GM23338 (cell line): ENCODE results near the gene SPECC1L. TPM values are rescaled to one million over a fixed set of nuclear protein-coding genes. Genes with fewer than 3 reads are reported as not detected.

ENCODE experiments used
- ATAC-seq: fragments of 200-7000 bp; cut with Tn5 transposase; 3 replicates; pipeline ENCODE4 v1.9.1; 2020
- DNase-seq: peaks from one replicate; pipeline ENCODE4 v3.0.0-alpha.2; 2015; ENCODE audit warnings: low spot score
- H2AFZ ChIP-seq: fragments of 200-600 bp; sonication (generic); 2 replicates; pipeline ENCODE4 v1.8.0; 2016; ENCODE audit warnings: antibody characterized with exemption, mild to moderate bottlenecking, moderate library complexity
- H3F3A ChIP-seq: fragments of 200-600 bp; sonication (generic); replicated peaks from 2 replicates; pipeline ENCODE4 v1.8.0; 2017; ENCODE audit warnings: antibody characterized with exemption, mixed run types, low read depth
- H3K27ac ChIP-seq: fragments of 200-600 bp; sonication (generic); 2 replicates; pipeline ENCODE4 v1.6.1; 2016; ENCODE audit warnings: low read depth
- H3K27me3 ChIP-seq: fragments of 200-600 bp; sonication (generic); 2 replicates; pipeline ENCODE4 v1.8.0; 2016; ENCODE audit warnings: mild to moderate bottlenecking, mixed run types, moderate library complexity; ENCODE audit not compliant: insufficient read depth
- H3K36me3 ChIP-seq: fragments of 200-600 bp; sonication (generic); 2 replicates; pipeline ENCODE4 v1.8.0; 2016; ENCODE audit warnings: mild to moderate bottlenecking; ENCODE audit not compliant: insufficient read depth
- H3K4me1 ChIP-seq: fragments of 200-600 bp; sonication (generic); 2 replicates; pipeline ENCODE4 v1.8.0; 2016; ENCODE audit warnings: mild to moderate bottlenecking, moderate library complexity; ENCODE audit not compliant: insufficient read depth
- H3K4me2 ChIP-seq: fragments of 200-600 bp; sonication (generic); 2 replicates; pipeline ENCODE4 v1.7.1; 2017; ENCODE audit warnings: mixed run types
- H3K4me3 ChIP-seq: fragments of 200-600 bp; sonication (generic); 2 replicates; pipeline ENCODE4 v1.6.1; 2016; ENCODE audit warnings: mixed run types
- H3K79me2 ChIP-seq: fragments of 200-600 bp; sonication (generic); replicated peaks from 2 replicates; pipeline ENCODE4 v1.8.0; 2017; ENCODE audit warnings: mild to moderate bottlenecking; ENCODE audit not compliant: insufficient read depth
- H3K9me2 ChIP-seq: fragments of 200-600 bp; sonication (generic); 2 replicates; pipeline ENCODE4 v1.8.0; 2017; ENCODE audit not compliant: insufficient read depth
- H4K20me1 ChIP-seq: fragments of 200-600 bp; sonication (generic); replicated peaks from 2 replicates; pipeline ENCODE4 v1.8.0; 2017; ENCODE audit warnings: mild to moderate bottlenecking; ENCODE audit not compliant: insufficient read depth
- H3K27ac Mint-ChIP-seq: 2 replicates; pipeline ENCODE4 v1.8.0; 2020; ENCODE audit warnings: inconsistent platforms, mild to moderate bottlenecking, moderate library complexity, mixed read lengths
- H3K27me3 Mint-ChIP-seq: 3 replicates; pipeline ENCODE4 v1.8.0; 2022; ENCODE audit warnings: low read depth, mild to moderate bottlenecking, moderate library complexity, mixed read lengths, inconsistent platforms; ENCODE audit not compliant: insufficient read depth, poor library complexity
- H3K36me3 Mint-ChIP-seq: 3 replicates; pipeline ENCODE4 v1.8.0; 2021; ENCODE audit warnings: low read depth, mild to moderate bottlenecking, inconsistent platforms, moderate library complexity, mixed read lengths
- H3K4me1 Mint-ChIP-seq: 3 replicates; pipeline ENCODE4 v1.8.0; 2020; ENCODE audit warnings: mild to moderate bottlenecking, inconsistent platforms, mixed read lengths
- H3K4me3 Mint-ChIP-seq: 3 replicates; pipeline ENCODE4 v1.8.0; 2021; ENCODE audit warnings: moderate library complexity, mild to moderate bottlenecking, inconsistent platforms, mixed read lengths
- H3K9me3 Mint-ChIP-seq: 3 replicates; pipeline ENCODE4 v1.8.0; 2020; ENCODE audit warnings: moderate library complexity, mild to moderate bottlenecking, inconsistent platforms, mixed read lengths
- CREB1 ChIP-seq: fragments of 250-450 bp; sonication (Bioruptor Pico); IDR thresholded peaks from 2 replicates; pipeline ENCODE4 v1.5.0; 2020; ENCODE audit warnings: low read depth, mild to moderate bottlenecking, moderate library complexity
- EZH2 ChIP-seq: fragments of 200-600 bp; sonication (generic); IDR thresholded peaks from one replicate; pipeline ENCODE4 v1.8.0; 2017; ENCODE audit warnings: antibody characterized with exemption, mild to moderate bottlenecking, low read depth; ENCODE audit not compliant: unreplicated experiment
- EZH2phosphoT487 ChIP-seq: fragments of 200-600 bp; sonication (generic); IDR thresholded peaks from one replicate; pipeline ENCODE4 v1.8.1; 2018; ENCODE audit warnings: antibody characterized with exemption; ENCODE audit not compliant: unreplicated experiment
- POLR2AphosphoS5 ChIP-seq: IDR thresholded peaks from 2 replicates; pipeline ENCODE4 v1.6.1; 2016; ENCODE audit warnings: antibody characterized with exemption, low read depth
- REST ChIP-seq: IDR thresholded peaks from one replicate; pipeline ENCODE4 v1.6.1; 2018; ENCODE audit warnings: antibody characterized with exemption; ENCODE audit not compliant: unreplicated experiment
- STAT1 ChIP-seq: IDR thresholded peaks from one replicate; pipeline ENCODE4 v1.6.1; 2016; ENCODE audit warnings: antibody characterized with exemption; ENCODE audit not compliant: unreplicated experiment
- polyA plus RNA-seq: library from polyadenylated mRNA; unstranded; fragments of >200 nt; fragmentation: Nextera tagmentation; extraction: Ambion mirVana; gene quantifications from 2 replicates; pipeline ENCODE4 v1.2.1, GENCODE V29; 2016
- total RNA-seq: library from RNA; depleted of rRNA; stranded (reverse); fragments of >200 nt; shearing (Covaris generic); gene quantifications from 2 replicates; pipeline ENCODE4 v1.2.3, GENCODE V29; 2014
- TF ChIP-seq, protein P1 (sequence below): IDR thresholded peaks from 2 replicates; pipeline ENCODE4 v1.6.1; 2016; ENCODE audit warnings: antibody characterized with exemption
- TF ChIP-seq, protein P2 (sequence below): fragments of 250-450 bp; sonication (Bioruptor Pico); IDR thresholded peaks from 2 replicates; pipeline ENCODE4 v1.5.0; 2020; ENCODE audit warnings: mild to moderate bottlenecking, moderate library complexity

The SPECC1L gene
- total and polyA plus RNA-seq, 2 experiments from 2014 or later = 24.3 to 44.7 TPM

- Histone ChIP-seq H2AFZ (no peak overlapping the region), H3K36me3 (peaks cover 12% of the 10 kb centered on the region), H3F3A (no peaks in the 10 kb centered on the region), H3K4me3 (no peak overlapping the region), H4K20me1 (0 out of 2 replicates have a peak, but pooled peaks cover 3% of the 10 kb centered on the region), H3K27me3 (no peaks in the 10 kb centered on the region), H3K79me2 (no peaks in the 10 kb centered on the region), H3K4me2 (no peak overlapping the region), H3K27ac (no peak overlapping the region), H3K4me1 (no peaks in the 10 kb centered on the region), H3K9me2 (no peaks in the 10 kb centered on the region)
- H3K27me3 Mint-ChIP-seq = peaks cover 1% of the 10 kb centered on the region
- no peaks in the 10 kb centered on the region for H3K9me3 Mint-ChIP-seq
- ATAC-seq (no peak), DNase-seq (no peak)
- H3K36me3 Mint-ChIP-seq = peaks cover 46% of the 10 kb centered on the region; the same call in 2 of the 3 replicates
- no peak for TF ChIP-seq EZH2
- TF ChIP-seq CREB1 (CRISPR knock-in tag) = no peak
- TF ChIP-seq, protein P1, sequence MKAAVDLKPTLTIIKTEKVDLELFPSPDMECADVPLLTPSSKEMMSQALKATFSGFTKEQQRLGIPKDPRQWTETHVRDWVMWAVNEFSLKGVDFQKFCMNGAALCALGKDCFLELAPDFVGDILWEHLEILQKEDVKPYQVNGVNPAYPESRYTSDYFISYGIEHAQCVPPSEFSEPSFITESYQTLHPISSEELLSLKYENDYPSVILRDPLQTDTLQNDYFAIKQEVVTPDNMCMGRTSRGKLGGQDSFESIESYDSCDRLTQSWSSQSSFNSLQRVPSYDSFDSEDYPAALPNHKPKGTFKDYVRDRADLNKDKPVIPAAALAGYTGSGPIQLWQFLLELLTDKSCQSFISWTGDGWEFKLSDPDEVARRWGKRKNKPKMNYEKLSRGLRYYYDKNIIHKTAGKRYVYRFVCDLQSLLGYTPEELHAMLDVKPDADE = no peak
- no peak for TF ChIP-seq STAT1
- no peak for TF ChIP-seq POLR2AphosphoS5
- TF ChIP-seq EZH2phosphoT487 = no peak
- TF ChIP-seq REST = no peak
- TF ChIP-seq, protein P2, sequence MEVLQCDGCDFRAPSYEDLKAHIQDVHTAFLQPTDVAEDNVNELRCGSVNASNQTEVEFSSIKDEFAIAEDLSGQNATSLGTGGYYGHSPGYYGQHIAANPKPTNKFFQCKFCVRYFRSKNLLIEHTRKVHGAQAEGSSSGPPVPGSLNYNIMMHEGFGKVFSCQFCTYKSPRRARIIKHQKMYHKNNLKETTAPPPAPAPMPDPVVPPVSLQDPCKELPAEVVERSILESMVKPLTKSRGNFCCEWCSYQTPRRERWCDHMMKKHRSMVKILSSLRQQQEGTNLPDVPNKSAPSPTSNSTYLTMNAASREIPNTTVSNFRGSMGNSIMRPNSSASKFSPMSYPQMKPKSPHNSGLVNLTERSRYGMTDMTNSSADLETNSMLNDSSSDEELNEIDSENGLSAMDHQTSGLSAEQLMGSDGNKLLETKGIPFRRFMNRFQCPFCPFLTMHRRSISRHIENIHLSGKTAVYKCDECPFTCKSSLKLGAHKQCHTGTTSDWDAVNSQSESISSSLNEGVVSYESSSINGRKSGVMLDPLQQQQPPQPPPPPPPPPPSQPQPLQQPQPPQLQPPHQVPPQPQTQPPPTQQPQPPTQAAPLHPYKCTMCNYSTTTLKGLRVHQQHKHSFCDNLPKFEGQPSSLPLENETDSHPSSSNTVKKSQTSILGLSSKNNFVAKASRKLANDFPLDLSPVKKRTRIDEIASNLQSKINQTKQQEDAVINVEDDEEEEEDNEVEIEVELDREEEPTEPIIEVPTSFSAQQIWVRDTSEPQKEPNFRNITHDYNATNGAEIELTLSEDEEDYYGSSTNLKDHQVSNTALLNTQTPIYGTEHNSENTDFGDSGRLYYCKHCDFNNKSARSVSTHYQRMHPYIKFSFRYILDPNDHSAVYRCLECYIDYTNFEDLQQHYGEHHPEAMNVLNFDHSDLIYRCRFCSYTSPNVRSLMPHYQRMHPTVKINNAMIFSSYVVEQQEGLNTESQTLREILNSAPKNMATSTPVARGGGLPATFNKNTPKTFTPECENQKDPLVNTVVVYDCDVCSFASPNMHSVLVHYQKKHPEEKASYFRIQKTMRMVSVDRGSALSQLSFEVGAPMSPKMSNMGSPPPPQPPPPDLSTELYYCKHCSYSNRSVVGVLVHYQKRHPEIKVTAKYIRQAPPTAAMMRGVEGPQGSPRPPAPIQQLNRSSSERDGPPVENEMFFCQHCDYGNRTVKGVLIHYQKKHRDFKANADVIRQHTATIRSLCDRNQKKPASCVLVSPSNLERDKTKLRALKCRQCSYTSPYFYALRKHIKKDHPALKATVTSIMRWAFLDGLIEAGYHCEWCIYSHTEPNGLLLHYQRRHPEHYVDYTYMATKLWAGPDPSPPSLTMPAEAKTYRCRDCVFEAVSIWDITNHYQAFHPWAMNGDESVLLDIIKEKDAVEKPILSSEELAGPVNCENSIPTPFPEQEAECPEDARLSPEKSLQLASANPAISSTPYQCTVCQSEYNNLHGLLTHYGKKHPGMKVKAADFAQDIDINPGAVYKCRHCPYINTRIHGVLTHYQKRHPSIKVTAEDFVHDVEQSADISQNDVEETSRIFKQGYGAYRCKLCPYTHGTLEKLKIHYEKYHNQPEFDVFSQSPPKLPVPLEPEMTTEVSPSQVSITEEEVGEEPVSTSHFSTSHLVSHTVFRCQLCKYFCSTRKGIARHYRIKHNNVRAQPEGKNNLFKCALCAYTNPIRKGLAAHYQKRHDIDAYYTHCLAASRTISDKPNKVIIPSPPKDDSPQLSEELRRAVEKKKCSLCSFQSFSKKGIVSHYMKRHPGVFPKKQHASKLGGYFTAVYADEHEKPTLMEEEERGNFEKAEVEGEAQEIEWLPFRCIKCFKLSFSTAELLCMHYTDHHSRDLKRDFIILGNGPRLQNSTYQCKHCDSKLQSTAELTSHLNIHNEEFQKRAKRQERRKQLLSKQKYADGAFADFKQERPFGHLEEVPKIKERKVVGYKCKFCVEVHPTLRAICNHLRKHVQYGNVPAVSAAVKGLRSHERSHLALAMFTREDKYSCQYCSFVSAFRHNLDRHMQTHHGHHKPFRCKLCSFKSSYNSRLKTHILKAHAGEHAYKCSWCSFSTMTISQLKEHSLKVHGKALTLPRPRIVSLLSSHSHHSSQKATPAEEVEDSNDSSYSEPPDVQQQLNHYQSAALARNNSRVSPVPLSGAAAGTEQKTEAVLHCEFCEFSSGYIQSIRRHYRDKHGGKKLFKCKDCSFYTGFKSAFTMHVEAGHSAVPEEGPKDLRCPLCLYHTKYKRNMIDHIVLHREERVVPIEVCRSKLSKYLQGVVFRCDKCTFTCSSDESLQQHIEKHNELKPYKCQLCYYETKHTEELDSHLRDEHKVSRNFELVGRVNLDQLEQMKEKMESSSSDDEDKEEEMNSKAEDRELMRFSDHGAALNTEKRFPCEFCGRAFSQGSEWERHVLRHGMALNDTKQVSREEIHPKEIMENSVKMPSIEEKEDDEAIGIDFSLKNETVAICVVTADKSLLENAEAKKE = no peak
- H3K27ac Mint-ChIP-seq = no peak overlapping the region
- no peak overlapping the region for H3K4me3 Mint-ChIP-seq
- H3K4me1 Mint-ChIP-seq = no peaks in the 10 kb centered on the region
Observed at GRCh38 chr22:24379536-24379935, 108.9 kb downstream of the SPECC1L start.
